ENCODE measurements around the gene KIRREL1. TPM values are rescaled to one million over a fixed set of nuclear protein-coding genes. Genes with fewer than 3 reads are reported as not detected.

KIRREL1 gene
- total and polyA plus RNA-seq, 2 of the 13 experiments (the other 11 are each of a cell fraction or from before 2014, with no cell fraction given) = 0.02 to 0.03 TPM

GRCh38 chr1:158116311-158117167, 123.1 kb downstream of the KIRREL1 start:
- Histone ChIP-seq H3K4me1 (ENCODE audit: insufficient read depth, low read length) (no peaks in the 10 kb centered on the region), H3K9me3 (ENCODE audit: low read length) (no peaks in the 10 kb centered on the region), H4K20me1 (ENCODE audit: insufficient read depth, low read length) (no peaks in the 10 kb centered on the region), H3K4me3 (replicated peaks in 1 of 3; ENCODE audit: insufficient read depth in 1 of 3, low read depth in 2 of 3, low read length in 3 of 3) (no peak overlapping the region), H3K27me3 (ENCODE audit: control insufficient read depth in 1 of 2, insufficient read depth in 2 of 2, low read length in 2 of 2) (peaks cover 0 to 36% of the 10 kb centered on the region in 2 experiments; a peak in 4 of 5 replicates), H2AFZ (ENCODE audit: low read length) (no peak overlapping the region), H3K4me2 (ENCODE audit: low read depth, low read length) (no peak overlapping the region), H3K9ac (ENCODE audit: insufficient read depth, low read depth, low read length) (no peak overlapping the region), H3K36me3 (replicated peaks in 1 of 2; ENCODE audit: control insufficient read depth in 1 of 2, insufficient read depth in 2 of 2, low read length in 2 of 2) (no peaks in the 10 kb centered on the region), H3K79me2 (ENCODE audit: insufficient read depth, low read length) (no peaks in the 10 kb centered on the region), H3K27ac (ENCODE audit: extremely low read length, insufficient read depth, low read length) (no peak overlapping the region)
- CTCF ChIA-PET (ENCODE audit: low intra/inter-chr PET ratio, low total read pairs) = no interaction called here
- ATAC-seq = no peak
- POLR2A ChIA-PET = no interaction called here
- intact Hi-C loops (cut with micrococcal nuclease; ENCODE audit: unreplicated experiment) = no loop called here
- no TSS peak for BruUV-seq (replicated peaks)
- 13% methylated on average over 10 of the region's 10 CpGs for WGBS (ENCODE audit: low lambda C conversion rate)
- no peak for FAIRE-seq
- TF ChIP-seq ZNF784 (CRISPR knock-in tag; IDR thresholded peaks at IDR 0.05; ENCODE audit: borderline replicate concordance) (no peak), SMAD3 (CRISPR knock-in tag; IDR thresholded peaks at IDR 0.05) (no peak), TBX2 (CRISPR knock-in tag; IDR thresholded peaks at IDR 0.05; ENCODE audit: borderline replicate concordance) (no peak), ARID2 (CRISPR knock-in tag; IDR thresholded peaks at IDR 0.05; ENCODE audit: borderline replicate concordance) (no peak), HOXA5 (CRISPR knock-in tag; IDR thresholded peaks at IDR 0.05) (no peak), ZNF280B (CRISPR knock-in tag; IDR thresholded peaks at IDR 0.05; ENCODE audit: borderline replicate concordance) (no peak), ZMAT3 (CRISPR knock-in tag; conservative IDR thresholded peaks at IDR 0.05) (no peak), CREB3 (CRISPR knock-in tag; IDR thresholded peaks at IDR 0.05) (no peak), ZNF580 (CRISPR knock-in tag; IDR thresholded peaks at IDR 0.05; ENCODE audit: borderline replicate concordance, low read depth) (no peak), CBX5 (CRISPR knock-in tag; IDR thresholded peaks at IDR 0.05; ENCODE audit: borderline replicate concordance) (no peak), ELF1 (CRISPR knock-in tag; IDR thresholded peaks at IDR 0.05) (no peak), XRCC5 (optimal IDR thresholded peaks at IDR 0.05; ENCODE audit: low read length) (no peak)
- DNase-seq (ENCODE audit: low spot score) = no peak
- in situ Hi-C loops (cut with HindIII; ENCODE audit: extremely low pct_ligation_motif_present, low pct_unique_long_range_greater_than_20kb) = no loop called here

Data from HepG2 (cell line).